ENCODE results near the gene CUTA.
"Not testable (repeated sequence)": the region's sequence is repeated elsewhere in the genome, so short reads cannot be mapped to it uniquely, and the experiment has no call there.

The CUTA gene

GRCh38 chr6:33420491-33421343 lies 2.8 kb upstream of the CUTA start:
- peak; percentile 64 for DNase-seq

- DNase-seq = peak; percentile 53
Measured at GRCh38 chr6:33419580-33420490, 1.9 kb upstream of the CUTA start, which contains the start of gene SYNGAP1. Gene SYNGAP1 (plus strand): TSS chr6:33420065. CDS start chr6:33420265, 200 bp downstream.

DNA sequence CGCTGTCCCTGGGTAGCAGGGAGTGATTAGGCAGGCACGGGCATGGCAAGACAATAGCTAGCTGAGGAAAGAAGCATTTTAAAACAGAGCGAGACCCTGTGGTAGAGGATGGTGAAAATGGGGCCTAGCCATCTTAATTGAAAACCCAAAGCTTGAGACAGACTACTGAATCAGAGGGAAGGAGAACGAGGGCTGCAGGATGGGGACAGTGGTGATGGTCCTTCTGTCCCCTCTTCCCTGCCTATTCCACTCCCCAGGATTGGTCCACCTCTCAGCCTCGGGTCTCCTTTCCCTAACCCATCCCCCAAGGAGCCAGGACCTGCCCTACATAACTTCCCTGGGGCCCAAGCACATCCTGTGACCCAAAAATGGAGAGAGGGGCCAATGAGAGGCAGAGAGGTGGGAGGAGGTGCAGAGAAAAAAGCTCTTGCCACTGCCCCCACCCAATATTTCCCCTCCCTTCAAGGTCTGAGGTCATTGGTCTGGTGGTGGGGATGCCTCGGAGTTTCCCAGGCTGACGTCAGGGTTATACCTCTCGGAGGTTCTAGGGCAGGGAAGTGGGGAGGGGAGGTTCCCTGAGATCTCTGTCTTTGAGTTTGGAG lies 884 bp upstream of the CUTA start:
- no peak for DNase-seq

- DNase-seq = no peak
Measured at GRCh38 chr6:33417128-33417902, 592 bp downstream of the CUTA start.

DNA sequence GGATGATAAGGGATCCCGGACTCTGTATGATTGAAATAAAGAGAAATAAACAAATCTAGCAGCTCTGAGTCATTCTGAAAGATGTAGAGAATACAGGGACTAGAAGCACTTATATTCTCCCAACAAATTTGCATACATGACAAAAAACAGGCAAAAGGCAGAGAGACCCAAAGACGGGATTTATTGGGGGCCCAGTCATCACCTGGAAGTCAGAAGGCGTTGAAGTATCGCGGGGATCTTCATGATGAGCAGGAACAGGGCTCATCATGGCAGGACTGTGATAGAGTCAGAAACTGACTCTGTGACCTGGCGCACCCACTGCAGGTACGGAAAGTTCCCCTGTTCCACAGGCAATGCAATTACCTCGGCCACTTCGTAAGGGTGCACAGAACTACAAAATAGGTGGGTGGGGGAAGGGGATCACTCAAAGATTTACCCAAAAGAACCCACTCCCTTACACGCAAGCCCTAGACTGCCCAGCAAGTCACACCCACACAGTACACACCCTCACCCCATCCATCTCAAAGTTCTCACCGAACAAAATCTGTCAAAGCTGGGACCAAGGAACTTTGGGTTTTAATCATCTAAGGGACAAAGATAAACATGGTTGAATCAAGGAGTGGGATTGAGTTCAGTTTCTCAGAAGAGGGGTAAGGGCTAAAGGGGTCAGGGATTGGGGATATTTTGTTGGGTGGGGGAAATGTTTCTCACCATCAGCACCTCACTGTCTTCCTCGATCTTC lies 1.4 kb downstream of the CUTA start:
- no peak for DNase-seq

GRCh38 chr6:33415831-33416230 lies 2.1 kb downstream of the CUTA start:
- no peak for DNase-seq

DNA sequence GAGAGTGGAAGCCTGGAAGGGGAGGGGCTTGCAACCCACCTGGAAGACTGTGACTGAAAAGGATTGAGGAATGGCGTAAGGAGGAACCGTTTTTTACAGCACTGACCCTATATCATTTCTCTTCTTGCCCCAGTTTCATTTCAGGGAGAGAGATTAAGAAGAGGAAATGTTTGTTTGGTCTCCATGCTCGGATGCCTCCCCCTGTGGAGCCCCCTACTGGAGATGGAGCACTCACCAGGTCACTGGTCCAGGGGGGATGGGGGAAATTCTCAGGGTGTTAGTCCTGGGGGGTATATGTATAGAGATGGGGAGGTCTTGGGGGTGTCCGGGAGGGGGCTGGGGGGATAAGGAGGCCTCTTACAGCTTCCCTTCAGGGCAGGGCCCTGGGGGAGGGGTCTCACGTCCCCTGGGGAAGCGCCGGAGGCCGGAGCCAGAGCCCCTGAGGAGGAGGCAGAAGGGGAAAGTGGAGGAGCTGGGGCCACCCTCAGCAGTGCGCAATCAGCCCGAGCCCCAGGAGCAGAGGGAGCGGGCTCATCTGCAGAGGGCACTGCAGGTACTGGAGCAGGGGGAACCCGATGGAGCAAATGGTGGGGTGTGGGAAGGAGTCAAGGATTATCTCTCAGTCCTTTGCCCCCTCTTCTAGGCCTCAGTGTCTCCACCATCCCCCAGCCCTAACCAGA lies 3.2 kb downstream of the CUTA start:
- no peak for DNase-seq

DNA sequence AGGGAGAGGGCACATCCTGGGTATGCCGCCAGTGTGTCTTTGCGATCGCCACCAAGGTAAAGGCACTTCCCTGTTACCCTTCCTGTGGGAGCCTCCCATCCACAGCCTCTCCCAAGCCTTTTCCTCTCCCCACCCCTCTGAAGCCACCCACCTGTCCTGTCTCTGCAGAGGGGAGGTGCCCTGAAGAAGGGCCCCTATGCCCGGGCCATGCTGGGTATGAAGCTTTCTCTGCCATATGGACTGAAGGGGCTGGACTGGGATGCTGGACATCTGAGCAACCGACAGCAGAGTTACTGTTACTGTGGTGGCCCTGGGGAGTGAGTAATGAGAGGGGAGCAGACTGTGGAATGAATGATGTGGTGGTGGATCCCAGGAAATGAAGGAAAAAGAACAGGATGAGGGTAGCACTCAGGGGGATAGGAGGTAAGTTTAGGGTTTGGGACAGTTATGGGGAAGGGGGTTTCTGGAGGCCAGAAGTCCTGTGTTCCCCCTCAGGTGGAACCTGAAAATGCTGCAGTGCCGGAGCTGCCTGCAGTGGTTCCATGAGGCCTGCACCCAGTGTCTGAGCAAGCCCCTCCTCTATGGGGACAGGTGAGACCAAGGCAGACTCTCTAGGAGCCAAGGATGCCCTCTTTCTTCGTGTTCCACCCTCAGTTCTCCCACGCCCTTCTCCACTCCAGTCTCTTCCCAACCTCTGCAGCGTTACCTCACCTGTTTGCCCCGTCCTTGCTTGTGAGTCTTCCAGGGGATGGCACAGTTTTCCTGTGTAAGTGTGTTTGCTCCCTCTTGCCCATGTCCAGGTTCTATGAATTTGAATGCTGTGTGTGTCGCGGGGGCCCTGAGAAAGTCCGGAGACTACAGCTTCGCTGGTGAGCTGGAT lies 4.4 kb downstream of the CUTA start:
- DNase-seq = no peak

DNA sequence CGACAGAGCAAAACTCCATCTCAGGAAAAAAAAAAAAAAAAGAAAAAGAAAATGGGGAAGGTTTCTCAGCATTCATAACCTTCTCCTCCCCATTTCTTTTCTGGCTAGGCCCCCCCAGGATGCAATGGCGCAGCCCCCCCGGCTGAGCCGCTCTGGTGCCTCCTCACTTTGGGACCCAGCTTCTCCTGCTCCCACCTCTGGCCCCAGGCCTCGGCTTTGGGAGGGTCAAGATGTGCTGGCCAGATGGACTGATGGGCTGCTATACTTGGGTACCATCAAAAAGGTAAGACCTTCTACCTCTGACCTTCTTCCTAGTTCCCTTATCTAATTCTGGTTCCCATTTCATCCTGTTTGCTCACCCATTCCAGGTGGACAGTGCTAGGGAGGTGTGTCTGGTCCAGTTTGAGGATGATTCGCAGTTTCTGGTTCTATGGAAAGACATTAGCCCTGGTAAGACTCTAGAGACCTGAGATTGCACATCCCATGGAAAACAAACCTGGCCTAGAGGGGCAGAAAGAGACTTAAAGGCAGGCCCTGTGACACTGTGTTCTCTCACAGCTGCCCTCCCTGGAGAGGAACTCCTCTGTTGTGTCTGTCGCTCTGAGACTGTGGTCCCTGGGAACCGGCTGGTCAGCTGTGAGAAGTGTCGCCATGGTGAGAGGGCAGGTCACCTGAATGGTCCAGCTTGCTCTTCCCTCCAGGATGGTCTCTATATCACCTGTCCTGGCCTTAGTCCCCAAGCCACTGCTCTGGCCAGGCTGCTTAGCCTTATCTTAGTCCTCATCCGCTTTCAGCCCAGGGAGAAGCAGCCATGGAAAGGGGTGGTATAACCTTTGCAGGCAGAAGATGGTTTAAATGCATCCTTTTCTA lies 5.5 kb downstream of the CUTA start:
- no peak for DNase-seq

- DNase-seq = no peak
Measured at GRCh38 chr6:33411632-33412005, 6.3 kb downstream of the CUTA start.

DNA sequence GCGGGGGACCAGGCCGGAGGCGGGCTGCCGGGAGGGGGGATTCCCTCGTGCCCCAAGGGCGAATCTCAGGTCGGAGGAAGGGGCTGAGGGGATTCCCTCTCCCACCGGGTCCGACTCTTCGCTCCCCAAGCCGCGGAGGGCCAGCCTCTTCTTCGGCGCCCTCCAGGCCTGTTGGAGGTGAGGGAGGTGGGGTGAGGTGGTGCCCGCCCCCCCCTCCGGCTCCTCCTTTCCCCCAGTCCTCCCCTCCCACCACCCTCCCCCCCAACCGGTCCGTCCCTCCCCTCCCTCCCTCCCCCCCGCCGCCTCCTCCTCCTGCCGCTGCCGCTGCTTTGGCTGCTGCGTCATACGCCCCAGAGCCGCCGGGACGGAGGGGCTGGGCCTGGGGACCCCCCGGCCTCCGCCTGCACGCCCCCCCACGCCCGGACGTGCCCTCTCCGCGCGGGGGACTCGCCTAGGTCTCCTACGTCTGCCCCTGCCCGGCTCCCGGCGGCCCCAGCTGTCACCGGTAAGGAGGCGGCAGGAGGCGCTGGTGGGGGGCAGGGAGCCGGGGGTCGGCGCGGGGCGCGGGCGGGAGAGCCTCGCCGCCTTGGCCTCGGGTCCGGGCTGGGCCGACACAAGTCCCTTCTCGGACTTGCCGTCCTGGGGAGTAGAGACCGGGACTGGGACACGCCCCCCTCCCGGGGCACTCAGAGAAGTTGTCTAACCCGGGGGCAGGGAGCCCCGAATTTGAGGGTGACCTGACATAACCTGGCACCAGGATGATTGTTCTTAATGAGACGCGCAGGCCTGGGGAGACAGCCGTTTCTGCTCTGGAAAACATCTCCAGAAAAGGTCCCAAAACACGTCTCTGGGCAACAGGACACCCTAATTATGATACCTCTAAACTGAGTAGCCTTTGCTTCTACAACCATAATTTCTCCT lies 6.9 kb downstream of the CUTA start, which contains the start of gene PHF1:
PHF1 (plus strand) TSS at position 304 of the 921 bp plus-strand sequence. CDS start 1,250 bp downstream, outside the sequence.
- DNase-seq = peak; percentile 72

DNA sequence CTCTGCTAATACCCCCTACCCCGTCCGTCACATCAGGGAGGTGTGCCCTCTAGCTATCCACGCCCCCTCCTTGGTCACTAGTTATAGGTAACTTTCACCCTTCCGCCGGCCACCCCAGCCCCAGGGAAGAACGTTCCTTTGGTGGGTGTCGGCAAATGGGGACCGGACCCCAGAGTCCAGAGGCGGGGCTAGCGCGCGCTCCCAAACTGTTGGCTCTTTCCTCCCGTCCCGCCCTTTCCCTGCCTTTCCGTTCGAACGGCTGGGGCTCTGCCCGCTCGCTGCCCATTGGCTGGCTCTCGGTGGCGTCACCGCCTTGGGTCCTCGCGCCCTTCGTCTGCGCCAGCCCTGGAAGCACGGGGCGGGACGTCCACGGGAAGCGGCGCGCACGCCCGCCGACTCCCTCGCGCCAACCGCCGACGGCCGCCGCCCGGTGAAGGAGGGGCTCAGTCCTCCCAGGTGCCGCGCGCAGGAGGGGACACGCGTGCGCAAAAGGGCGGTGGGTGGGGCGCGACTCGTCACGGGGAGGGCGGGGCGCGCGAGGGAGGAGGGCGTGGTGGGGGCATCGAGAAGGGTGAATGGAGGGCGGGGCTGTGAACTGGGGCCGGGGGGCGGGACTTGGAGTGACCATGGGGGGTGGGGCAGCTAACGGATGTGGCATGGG lies 7.7 kb downstream of the CUTA start:
- peak; percentile 96 for DNase-seq

GRCh38 chr6:33407132-33407718 lies 10.7 kb downstream of the CUTA start:
- no peak for DNase-seq

DNA sequence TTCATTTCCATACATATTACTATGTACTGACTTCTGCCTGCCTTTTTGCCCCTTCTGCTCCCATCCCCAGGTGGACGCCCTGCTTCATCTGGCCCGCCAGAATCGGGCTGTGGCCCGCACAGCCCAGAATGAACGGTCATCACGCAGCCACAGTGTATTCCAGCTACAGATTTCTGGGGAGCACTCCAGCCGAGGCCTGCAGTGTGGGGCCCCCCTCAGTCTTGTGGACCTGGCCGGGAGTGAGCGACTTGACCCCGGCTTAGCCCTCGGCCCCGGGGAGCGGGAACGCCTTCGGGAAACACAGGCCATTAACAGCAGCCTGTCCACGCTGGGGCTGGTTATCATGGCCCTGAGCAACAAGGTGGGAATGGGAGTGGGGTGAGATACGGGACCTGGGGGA lies 11.8 kb downstream of the CUTA start:
- DNase-seq = no peak

DNA sequence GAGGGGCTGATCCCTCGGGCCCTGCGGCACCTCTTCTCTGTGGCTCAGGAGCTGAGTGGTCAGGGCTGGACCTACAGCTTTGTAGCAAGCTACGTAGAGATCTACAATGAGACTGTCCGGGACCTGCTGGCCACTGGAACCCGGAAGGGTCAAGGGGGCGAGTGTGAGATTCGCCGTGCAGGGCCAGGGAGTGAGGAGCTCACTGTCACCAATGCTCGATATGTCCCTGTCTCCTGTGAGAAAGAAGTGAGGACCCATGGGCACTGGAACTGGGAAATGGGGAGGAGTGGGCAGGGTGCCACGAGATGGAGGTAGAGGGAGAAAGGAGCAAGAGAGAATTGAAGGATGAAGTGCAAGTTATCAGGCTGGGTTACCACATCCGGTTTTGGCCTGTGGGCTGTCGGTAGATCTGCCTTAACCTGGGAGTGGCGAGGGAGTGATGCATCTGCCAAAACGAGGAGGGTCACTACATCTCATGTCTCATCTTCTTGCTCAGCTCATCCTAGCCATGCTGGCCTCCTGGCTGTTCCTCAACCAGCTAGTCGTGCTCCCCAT lies 12.4 kb downstream of the CUTA start:
- no peak for DNase-seq

GRCh38 chr6:33404884-33405283 lies 13.0 kb downstream of the CUTA start:
- no peak for DNase-seq

GRCh38 chr6:33399881-33400280 lies 18.0 kb downstream of the CUTA start:
- DNase-seq = not testable (repeated sequence)

Measured in NCI-H2227 treated with DMSO at 0.1 percent for 48 hours (cell line).